HG02840 (cell line): ENCODE results near the gene NES.

Experiments
- ATAC-seq: cut with Tn5 transposase; IDR thresholded peaks from one replicate; pipeline ENCODE4 v1.9.1; 2021; ENCODE audit warnings: mild to moderate bottlenecking, moderate library complexity, moderate number of reproducible peaks; ENCODE audit not compliant: unreplicated experiment, low FRiP score

The NES gene

GRCh38 chr1:156684227-156684782 lies 7.1 kb upstream of the NES start:
- no peak for ATAC-seq

DNA sequence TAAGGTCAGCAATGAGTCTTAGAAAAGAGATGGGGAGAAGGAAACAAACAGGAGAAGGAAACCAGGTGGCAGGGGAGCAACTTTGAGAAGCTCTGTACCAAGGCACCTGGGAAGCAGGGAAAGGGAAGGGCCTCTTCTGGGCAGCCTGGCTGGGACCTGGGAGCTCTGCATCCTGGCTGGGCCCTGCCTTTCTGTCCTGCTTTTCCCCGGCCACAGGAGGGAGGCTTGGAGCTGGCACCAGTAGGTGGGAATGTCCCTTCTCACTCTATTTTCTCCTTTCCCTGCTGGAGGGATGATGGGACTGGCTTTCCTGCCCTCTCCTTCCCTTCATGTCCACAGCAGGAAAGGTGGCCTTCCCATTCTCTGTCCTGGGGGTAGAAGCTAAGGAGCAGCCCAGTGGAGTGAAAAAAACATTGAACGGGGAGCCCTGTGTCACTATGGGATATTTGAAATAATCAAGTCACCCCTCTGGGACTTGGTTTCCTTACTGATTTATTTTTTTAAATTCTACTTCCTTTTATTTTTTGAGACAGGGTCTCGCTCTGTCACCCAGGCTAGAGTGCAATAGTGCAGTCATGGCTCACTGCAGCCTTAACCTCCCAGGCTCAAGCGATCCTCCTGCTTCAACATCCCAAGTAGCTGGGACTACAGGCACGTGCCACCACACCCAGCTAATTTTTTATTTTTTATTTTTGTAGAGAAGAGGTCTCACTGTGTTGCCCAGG lies 5.1 kb upstream of the NES start:
- no peak for ATAC-seq

DNA sequence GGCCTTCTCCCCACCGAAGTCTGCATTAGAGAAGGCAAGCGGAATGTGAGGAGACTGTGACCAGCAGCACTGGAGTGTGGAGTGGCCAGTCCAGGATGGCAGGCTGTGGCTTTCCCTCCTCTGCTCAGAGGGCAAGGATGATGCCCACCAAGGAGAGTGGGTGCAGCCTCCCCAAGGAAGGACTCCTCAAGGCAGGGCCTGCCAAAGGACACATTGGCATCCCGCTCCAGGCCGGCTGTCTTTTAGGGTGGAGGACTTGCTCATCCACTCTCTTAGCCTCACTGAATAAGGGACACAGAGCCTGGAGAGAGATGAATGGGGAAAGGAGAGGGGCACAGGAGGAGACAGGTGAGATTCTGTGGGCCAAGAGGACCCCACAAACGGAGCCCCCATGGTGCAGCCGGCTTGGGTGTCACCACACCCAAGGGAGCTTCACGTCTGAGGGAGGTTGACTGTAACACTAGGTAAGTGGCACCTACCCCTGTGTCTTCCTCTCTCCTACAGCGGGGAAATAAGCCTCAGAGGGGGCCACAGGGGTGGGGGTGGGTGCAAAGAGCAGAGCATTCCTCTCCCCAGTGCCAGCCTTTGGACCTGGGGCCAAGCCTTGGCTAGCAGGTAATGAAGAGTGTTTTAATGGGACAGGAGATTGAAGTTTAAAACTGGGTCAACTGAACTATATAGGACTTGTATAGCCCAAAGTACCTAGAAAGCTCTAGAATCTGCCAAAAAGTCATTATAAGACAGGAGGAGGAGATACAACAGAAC lies 4.2 kb upstream of the NES start:
- no peak for ATAC-seq

- no peak for ATAC-seq
Measured at GRCh38 chr1:156680056-156680455, 2.8 kb upstream of the NES start.

DNA sequence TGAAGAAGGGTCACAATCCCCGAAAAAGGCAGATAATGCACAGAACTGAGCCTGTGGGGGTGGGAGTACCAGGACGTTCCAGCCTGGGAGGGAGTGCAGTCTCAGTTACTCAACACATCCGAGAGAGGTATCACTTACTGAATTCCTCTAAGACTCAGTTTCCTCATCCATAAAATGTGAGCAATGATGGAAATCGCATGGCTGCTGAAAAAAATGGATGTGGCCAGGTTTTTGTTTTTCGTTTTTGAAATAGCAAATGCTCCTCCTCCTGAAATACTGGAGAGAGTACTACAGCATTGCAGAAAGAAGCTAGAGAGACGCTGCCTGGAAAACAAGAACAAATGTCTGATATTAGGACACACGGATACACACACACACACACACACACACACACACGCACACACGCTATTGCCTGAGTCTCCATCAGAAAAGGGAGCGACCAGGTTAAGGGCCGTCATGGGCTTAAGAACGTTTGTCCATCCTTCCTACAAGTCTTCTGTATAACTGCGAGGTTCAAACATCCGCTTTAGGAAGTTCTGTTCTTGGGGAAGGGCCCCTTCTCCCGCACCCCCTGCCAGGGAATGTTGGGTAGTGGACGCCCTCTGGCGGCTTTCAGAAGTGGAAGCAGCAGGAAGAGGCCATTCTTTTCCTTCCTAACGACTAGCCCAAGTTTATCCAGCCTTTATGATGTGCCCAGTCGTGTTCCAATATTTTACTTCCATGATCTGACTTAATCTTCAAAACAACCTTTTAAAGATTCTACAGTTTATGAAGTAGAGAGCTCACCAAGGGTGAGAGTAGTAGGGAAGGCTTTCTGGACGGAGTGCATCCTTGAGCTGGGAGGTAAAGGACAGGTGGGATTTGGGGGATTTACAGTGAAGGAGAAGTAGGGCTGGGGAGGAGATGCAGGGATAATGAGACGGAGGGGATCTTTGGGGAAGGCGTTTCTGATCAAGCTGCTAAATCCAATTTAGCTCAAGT lies 699 bp upstream of the NES start:
- no peak for ATAC-seq

DNA sequence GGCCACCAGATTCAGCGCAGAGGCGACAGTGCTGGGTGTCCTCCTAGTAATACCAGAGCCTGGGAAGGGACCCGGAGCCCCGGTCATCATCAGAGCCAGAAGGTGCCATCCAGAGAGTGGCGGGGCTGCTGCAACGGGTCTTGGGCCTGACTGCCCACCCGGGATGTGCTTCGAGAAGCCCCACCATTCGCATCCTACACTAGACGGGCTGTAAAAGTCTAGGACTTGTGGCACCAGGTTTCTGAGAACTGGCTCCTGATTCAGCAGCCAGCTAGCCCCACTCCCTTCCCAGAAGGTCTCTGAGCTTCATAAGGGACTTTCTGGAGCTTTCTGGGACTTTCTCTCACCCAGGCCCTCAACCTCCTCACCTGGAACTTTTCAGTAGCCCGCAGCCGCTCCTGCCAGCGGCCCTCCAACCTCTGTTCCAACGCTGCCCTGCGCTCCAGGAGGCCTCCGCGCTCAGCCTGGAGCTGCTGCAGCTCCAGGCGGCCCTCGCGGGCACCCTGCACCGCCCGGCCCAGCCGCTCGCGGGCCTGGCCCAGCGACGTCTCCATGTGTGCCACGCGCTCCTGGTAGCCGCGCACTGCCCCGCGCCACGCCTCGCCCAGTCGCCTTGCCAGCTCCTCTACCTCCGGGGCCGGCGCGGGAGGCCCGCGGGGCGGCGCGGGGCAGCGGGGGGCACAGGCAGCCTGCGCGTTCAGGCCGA lies 940 bp downstream of the NES start:
- ATAC-seq: no peak

GRCh38 chr1:156675210-156676113 lies 1.7 kb downstream of the NES start:
- ATAC-seq: no peak

GRCh38 chr1:156673387-156674121 lies 3.7 kb downstream of the NES start:
- ATAC-seq: no peak

DNA sequence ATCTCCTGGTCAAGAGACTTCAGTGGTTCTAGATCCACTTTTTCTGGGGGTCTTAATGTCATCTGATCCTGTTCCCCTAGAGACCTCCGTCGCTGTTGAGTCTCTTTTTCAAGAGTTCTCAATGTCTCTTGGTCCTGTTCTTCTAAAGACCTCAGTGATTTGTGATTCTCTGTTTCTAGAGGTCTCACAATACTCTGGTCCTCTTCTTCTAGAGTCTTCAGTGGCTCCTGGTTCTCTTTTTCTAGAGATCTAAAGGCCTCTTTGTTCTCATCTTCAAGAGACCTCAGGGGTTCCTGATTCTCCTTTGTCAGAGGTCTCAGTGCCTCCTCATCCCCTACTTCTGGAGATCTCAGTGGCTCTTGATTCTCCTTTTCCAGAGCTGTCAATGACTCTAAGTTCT lies 5.4 kb downstream of the NES start:
- no peak for ATAC-seq

DNA sequence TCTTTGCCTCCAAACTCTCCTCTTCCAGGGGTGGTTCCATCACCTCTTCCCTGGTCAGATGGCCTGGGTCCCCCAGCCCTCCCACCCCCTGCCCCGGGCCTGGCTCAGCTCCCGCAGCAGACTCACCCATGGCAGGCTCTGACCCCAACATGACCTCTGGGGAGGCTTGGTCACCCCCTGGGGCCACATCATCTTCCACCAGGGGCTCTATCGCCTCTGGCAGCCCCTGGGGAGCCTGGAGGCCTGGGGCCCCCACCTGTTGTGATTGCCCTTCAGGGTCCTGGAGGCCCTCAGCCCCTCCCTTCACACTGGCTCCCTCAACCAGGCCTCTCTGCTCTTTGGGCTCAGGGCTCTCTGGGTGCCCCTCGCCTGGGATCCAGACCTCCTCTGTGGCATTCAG lies 6.4 kb downstream of the NES start:
- ATAC-seq: no peak

GRCh38 chr1:156670359-156670758 lies 6.8 kb downstream of the NES start:
- no peak for ATAC-seq

DNA sequence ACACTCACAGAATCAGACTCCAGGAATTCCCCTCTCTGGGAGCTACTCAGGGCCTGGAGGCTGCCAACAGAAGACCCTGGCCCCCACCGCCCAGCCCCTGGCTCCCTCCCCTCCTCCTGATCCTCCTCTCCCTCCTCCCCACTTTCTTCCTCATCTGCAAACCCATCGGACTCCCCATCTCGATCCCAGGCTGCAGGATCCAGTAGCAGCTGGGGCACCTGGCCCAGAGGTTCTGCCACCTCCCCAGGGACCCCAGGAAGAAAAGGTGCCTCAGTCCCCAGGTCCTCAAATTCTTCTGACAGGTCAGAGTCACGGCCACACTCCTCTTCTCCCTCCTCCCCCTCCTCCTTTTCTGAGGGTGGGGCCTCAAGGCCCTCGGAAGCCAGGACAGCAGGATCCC lies 7.4 kb downstream of the NES start:
- ATAC-seq: no peak

DNA sequence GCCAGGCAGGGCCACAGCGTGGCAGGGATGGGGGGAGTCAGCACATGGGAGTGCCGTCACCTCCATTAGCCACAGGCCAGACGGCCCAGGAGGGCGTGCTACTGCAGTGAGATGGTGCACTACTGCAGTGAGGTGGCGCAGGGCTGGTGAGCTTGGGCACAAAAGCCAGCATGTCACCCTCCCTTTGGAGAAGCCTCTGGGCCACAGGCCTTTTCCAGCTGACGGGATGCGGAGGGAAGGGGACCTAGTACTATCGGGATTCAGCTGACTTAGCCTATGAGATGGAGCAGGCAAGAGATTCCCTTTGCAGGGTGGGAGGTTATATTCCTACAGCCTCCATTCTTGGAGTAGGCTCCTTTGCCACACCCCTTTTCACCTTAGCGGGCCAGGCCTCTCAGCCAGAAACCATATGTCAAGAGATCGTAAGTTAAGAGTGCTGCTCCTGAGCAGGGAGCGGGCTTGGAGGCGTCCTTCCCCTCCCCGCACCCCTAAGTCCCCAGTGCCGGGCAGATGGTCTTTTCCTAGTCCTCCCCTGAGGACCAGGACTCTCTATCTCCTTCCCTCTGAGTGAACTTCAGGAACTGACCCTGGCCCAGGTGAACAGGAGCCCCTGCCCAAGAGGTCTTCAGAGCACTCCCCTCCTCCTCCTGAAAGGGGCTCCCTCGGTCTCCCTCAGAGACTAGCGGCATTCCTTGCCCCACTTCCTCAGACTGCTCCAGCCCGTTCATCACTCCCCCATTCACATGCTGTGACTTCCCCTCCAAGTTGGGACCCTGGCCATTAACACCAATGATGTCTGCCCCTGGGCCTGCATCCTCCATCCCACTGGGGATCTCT lies 8.2 kb downstream of the NES start:
- ATAC-seq: no peak

DNA sequence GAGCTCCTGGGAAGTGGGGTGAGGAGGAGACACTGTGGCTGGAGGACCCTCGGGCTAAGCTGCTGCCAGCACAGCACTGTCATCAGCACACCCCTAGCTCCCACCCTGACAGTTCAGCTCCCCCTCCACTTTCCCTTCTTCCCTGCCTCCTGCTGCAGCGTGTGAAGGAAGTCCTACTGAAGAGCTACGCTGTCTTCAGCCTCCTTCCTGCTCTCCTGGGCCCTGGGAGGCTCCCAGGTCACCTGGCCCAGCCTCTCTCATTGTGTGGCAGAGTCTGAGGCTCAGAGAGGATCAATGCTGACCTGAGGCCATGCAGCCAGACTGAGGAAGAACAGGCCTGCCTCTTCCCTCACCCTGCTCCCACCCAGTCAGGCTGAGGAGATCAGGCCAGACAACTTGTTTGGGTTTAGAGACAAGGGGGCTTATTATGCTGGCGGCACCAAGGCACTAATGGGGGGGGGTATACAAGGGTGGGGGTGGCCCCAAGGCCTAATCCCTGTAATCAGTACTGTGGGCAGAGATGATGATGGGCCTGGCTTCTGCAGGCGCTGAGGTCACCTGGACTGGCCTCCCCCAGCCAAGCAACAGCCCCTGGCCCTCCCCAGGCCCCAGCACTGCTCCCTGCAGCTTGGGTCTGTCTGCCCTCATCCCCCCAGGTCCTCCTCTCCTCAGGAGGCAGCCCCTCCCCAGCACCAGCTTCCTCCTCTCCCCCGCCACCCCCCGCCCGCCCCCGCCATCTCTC lies 9.1 kb downstream of the NES start:
- ATAC-seq: no peak

- no peak for ATAC-seq
Measured at GRCh38 chr1:156667610-156667967, 9.6 kb downstream of the NES start.

GRCh38 chr1:156666862-156667609 lies 10.2 kb downstream of the NES start:
- ATAC-seq: no peak
